Tibial nerve (tissue), 3 donors: ENCODE measurements around the gene RTCA.
"Not testable (repeated sequence)": the region's sequence is repeated elsewhere in the genome, so short reads cannot be mapped to it uniquely, and the experiment has no call there.

Experiments
- CTCF ChIP-seq, 5 experiments: fragments of 200-600 bp in 3 of 5; fragments of 450-650 bp in 2 of 5; sonication (generic) in 3 of 5; IDR thresholded peaks; one replicate each; pipeline ENCODE4 v1.5.1; 2016 to 2019; ENCODE audit warnings: antibody characterized with exemption in 5 of 5, mild to moderate bottlenecking in 3 of 5, moderate library complexity in 2 of 5
- POLR2A ChIP-seq, 2 donors: fragments of 450-650 bp; IDR thresholded peaks; one replicate each; pipeline ENCODE4 v1.6.1; 2017; ENCODE audit warnings: antibody characterized with exemption in 2 of 2, mild to moderate bottlenecking in 2 of 2, moderate library complexity in 2 of 2

- not testable (repeated sequence) for TF ChIP-seq CTCF, POLR2A (IDR thresholded peaks at IDR 0.05)
Measured at GRCh38 chr1:100264081-100264480, 1.9 kb upstream of the RTCA start.
